Measurements from ENCODE around the gene NHEJ1. TPM values are rescaled to one million over a fixed set of nuclear protein-coding genes. Genes with fewer than 3 reads are reported as not detected.

The NHEJ1 gene
- total RNA-seq, 1 donor from 2014 or later, result 8.9 TPM

- ATAC-seq, result peak; percentile 51
These were observed 38.2 kb downstream of the NHEJ1 start for GRCh38 chr2:219122202-219122980.

GRCh38 chr2:219120082-219120481 lies 40.5 kb downstream of the NHEJ1 start:
- ATAC-seq, result no peak

- peak; percentile 33 for ATAC-seq
These were observed 41.1 kb downstream of the NHEJ1 start for GRCh38 chr2:219119422-219120043.

GRCh38 chr2:219118504-219118903 lies 42.1 kb downstream of the NHEJ1 start:
- ATAC-seq, result no peak

GRCh38 chr2:219116776-219117646 lies 43.6 kb downstream of the NHEJ1 start:
- ATAC-seq, result no peak

- ATAC-seq, result no peak
These were observed 47.8 kb downstream of the NHEJ1 start for GRCh38 chr2:219112651-219113338.

GRCh38 chr2:219112062-219112406 lies 48.6 kb downstream of the NHEJ1 start:
- ATAC-seq, result no peak

GRCh38 chr2:219111375-219112061 lies 49.1 kb downstream of the NHEJ1 start:
- no peak for ATAC-seq

GRCh38 chr2:219109471-219109870 lies 51.1 kb downstream of the NHEJ1 start:
- ATAC-seq, result no peak

GRCh38 chr2:219107758-219108157 lies 52.9 kb downstream of the NHEJ1 start:
- no peak for ATAC-seq

- no peak for ATAC-seq
These were observed 54.4 kb downstream of the NHEJ1 start for GRCh38 chr2:219106251-219106650.

GRCh38 chr2:219104107-219105035 lies 56.2 kb downstream of the NHEJ1 start:
- ATAC-seq, result peak; percentile 31

GRCh38 chr2:219099329-219099728 lies 61.3 kb downstream of the NHEJ1 start:
- ATAC-seq, result no peak

- no peak for ATAC-seq
These were observed 65.1 kb downstream of the NHEJ1 start for GRCh38 chr2:219095406-219095935.

- ATAC-seq, result no peak
These were observed 66.4 kb downstream of the NHEJ1 start for GRCh38 chr2:219094171-219094570.

- ATAC-seq, result no peak
These were observed 69.9 kb downstream of the NHEJ1 start for GRCh38 chr2:219090436-219091299.

GRCh38 chr2:219089330-219089729 lies 71.3 kb downstream of the NHEJ1 start:
- no peak for ATAC-seq

- ATAC-seq, result no peak
These were observed 72.8 kb downstream of the NHEJ1 start for GRCh38 chr2:219087848-219088247.

- ATAC-seq, result no peak
These were observed 73.3 kb downstream of the NHEJ1 start for GRCh38 chr2:219087361-219087760.

GRCh38 chr2:219086196-219086595 lies 74.4 kb downstream of the NHEJ1 start:
- ATAC-seq, result no peak
